ENCODE measurements around the gene PARL. TPM values are rescaled to one million over a fixed set of nuclear protein-coding genes. Genes with fewer than 3 reads are reported as not detected.

The PARL gene
- total and polyA plus RNA-seq, 2 of the 8 experiments (the other 6 are each of a cell fraction or from before 2014, with no cell fraction given) = 62.7 to 85.0 TPM

- ChIA-PET POLR2A (ENCODE audit: partially characterized antibody) (interaction anchor here (0.6 to 1.9 kb wide), 6 partner anchors 10 to 128 kb away, joined by 3 to 6 read pairs (median 4); partner anchors contain the start of gene PARL), CTCF (ENCODE audit: partially characterized antibody) (interaction anchor here (0.7 to 2.4 kb wide), 13 partner anchors 9 to 650 kb away, joined by 3 to 11 read pairs (median 3); partner anchors contain the start of gene PARL)
- H3K4ac ChIP-seq (replicated peaks; ENCODE audit: insufficient read length, low read depth, low read length) = no peak overlapping the region
- H3K23me2 ChIP-seq (ENCODE audit: low read depth, low read length) = peaks cover 13% of the 10 kb centered on the region; the same call in 1 of the 2 replicates
- H3K27ac ChIP-seq (ENCODE audit: low read depth, low read length) = no peak overlapping the region
- peaks cover 0 to 6% (median 3%) of the 10 kb centered on the region in 4 experiments; a peak in 3 of 8 replicates for H3K36me3 ChIP-seq (ENCODE audit: control insufficient read depth in 2 of 4, insufficient read depth in 4 of 4, low read length in 3 of 4)
- H2BK20ac ChIP-seq (ENCODE audit: low read length) = no peak overlapping the region
- peak overlapping the region in 1 of 2 experiments; percentile 99; a peak in 1 of 4 replicates for H3K4me2 ChIP-seq (ENCODE audit: insufficient read depth in 1 of 2, low read depth in 2 of 2, low read length in 2 of 2)
- H3K56ac ChIP-seq (replicated peaks; ENCODE audit: insufficient read length, low read depth, low read length) = no peak overlapping the region
- TF ChIP-seq PHF8 (conservative IDR thresholded peaks at IDR 0.05; ENCODE audit: low read depth, low read length) = no peak
- TF ChIP-seq USF2 (IDR thresholded peaks at IDR 0.05; ENCODE audit: low read length) = no peak
- TF ChIP-seq TAF7 (optimal IDR thresholded peaks at IDR 0.05; ENCODE audit: borderline replicate concordance, low read depth, low read length) = no peak
- TF ChIP-seq RFX5 (IDR thresholded peaks at IDR 0.05; ENCODE audit: borderline replicate concordance, low read depth, low read length) = no peak
- H3K79me2 ChIP-seq (ENCODE audit: control insufficient read depth in 1 of 2, insufficient read depth in 2 of 2, low read length in 2 of 2) = no peaks in the 10 kb centered on the region
- H3K27me3 ChIP-seq (replicated peaks in 1 of 4; ENCODE audit: control insufficient read depth in 3 of 4, extremely low read depth in 1 of 4, insufficient read depth in 3 of 4, low read length in 3 of 4) = peaks cover 0 to 3% (median 0%) of the 10 kb centered on the region in 4 experiments; a peak in 3 of 7 replicates
- peaks cover 0 to 4% of the 10 kb centered on the region in 2 experiments for H4K20me1 ChIP-seq (replicated peaks in 1 of 2; ENCODE audit: control insufficient read depth in 1 of 2, insufficient read depth in 2 of 2, low read length in 2 of 2)
- no peak overlapping the region for H3K18ac ChIP-seq (ENCODE audit: extremely low read depth, low read length)
- no peak overlapping the region for H2BK15ac ChIP-seq (ENCODE audit: low read length)
- no peak overlapping the region for H3K4me3 ChIP-seq (ENCODE audit: extremely low read depth in 1 of 4, insufficient read depth in 2 of 4, low read depth in 3 of 4, low read length in 4 of 4)
- no peak overlapping the region for H4K8ac ChIP-seq (ENCODE audit: extremely low read depth, insufficient read depth, low read length)
- no peak overlapping the region for H2BK120ac ChIP-seq (replicated peaks; ENCODE audit: low read depth, low read length)
- H2BK5ac ChIP-seq (ENCODE audit: low read depth, low read length) = 0 out of 2 replicates have a peak overlapping the region, but pooled peaks have one; percentile 5
- H3K23ac ChIP-seq (ENCODE audit: insufficient read length) = no peak overlapping the region
- H2BK12ac ChIP-seq (ENCODE audit: low read depth, low read length) = no peak overlapping the region
- DNase-seq (ENCODE audit: low read depth in 1 of 2, low spot score in 2 of 2) (no peak), FAIRE-seq (no peak)
- no peak overlapping the region for H4K5ac ChIP-seq (ENCODE audit: insufficient read length, low read depth, low read length)
- H4K91ac ChIP-seq (replicated peaks; ENCODE audit: insufficient read length, low read length) = no peak overlapping the region
- H3K79me1 ChIP-seq (ENCODE audit: low read depth, low read length) = no peaks in the 10 kb centered on the region
- no peaks in the 10 kb centered on the region for H3K9me3 ChIP-seq (ENCODE audit: insufficient read depth in 2 of 2, low read depth in 1 of 2, low read length in 1 of 2)
- H2AK5ac ChIP-seq (ENCODE audit: low read depth, low read length) = no peak overlapping the region
- peaks cover 0 to 7% (median 3%) of the 10 kb centered on the region in 4 experiments; a peak in 4 of 7 replicates for H3K4me1 ChIP-seq (replicated peaks in 1 of 4; ENCODE audit: control insufficient read depth in 3 of 4, insufficient read depth in 4 of 4, low read length in 3 of 4)
- no peak overlapping the region for H3K9ac ChIP-seq (replicated peaks in 1 of 4; ENCODE audit: extremely low read depth in 1 of 4, low read depth in 3 of 4, low read length in 3 of 4)
- no peak overlapping the region for H3K14ac ChIP-seq (ENCODE audit: insufficient read length)
- H2AFZ ChIP-seq (ENCODE audit: low read length) = no peak overlapping the region
- WGBS, 2 experiments (ENCODE audit: extremely low coverage in 1 of 2, insufficient coverage in 1 of 2, insufficient read length in 1 of 2, insufficient replicate concordance in 2 of 2, low coverage in 1 of 2, low lambda C conversion rate in 2 of 2, missing lambda C conversion rate in 1 of 2) = 93% methylated on average over 14 of the region's 14 CpGs; no CpG with 5 or more reads in 1 of the 2 experiments
These were observed 58.0 kb downstream of the PARL start for GRCh38 chr3:183826448-183827250.

All from H1 (cell line).